Renal cortex interstitium (tissue), 11 donors: ENCODE results near the gene FGGY. TPM values are rescaled to one million over a fixed set of nuclear protein-coding genes. Genes with fewer than 3 reads are reported as not detected.
A peak's percentile ranks its signal among the peaks of the same experiment; 100 is the strongest.
"Not testable (repeated sequence)": the region's sequence is repeated elsewhere in the genome, so short reads cannot be mapped to it uniquely, and the experiment has no call there.

Source experiments
- DNase-seq, 11 donors: peaks; one replicate each; pipeline ENCODE4 v3.0.0-alpha.2; 2013; ENCODE audit warnings: low read depth in 9 of 11, low spot score in 4 of 11; ENCODE audit errors: extremely low read depth in 1 of 11
- polyA plus RNA-seq, 3 donors: library from polyadenylated mRNA; unstranded; fragments of 120-200 nt; gene quantifications; one replicate each; pipeline ENCODE4 v1.2.1, GENCODE V29; 2013; ENCODE audit not compliant: insufficient read length in 3 of 3

FGGY gene
- polyA plus RNA-seq, 3 donors, result 21.4 to 22.1 (median 21.9) TPM

DNA sequence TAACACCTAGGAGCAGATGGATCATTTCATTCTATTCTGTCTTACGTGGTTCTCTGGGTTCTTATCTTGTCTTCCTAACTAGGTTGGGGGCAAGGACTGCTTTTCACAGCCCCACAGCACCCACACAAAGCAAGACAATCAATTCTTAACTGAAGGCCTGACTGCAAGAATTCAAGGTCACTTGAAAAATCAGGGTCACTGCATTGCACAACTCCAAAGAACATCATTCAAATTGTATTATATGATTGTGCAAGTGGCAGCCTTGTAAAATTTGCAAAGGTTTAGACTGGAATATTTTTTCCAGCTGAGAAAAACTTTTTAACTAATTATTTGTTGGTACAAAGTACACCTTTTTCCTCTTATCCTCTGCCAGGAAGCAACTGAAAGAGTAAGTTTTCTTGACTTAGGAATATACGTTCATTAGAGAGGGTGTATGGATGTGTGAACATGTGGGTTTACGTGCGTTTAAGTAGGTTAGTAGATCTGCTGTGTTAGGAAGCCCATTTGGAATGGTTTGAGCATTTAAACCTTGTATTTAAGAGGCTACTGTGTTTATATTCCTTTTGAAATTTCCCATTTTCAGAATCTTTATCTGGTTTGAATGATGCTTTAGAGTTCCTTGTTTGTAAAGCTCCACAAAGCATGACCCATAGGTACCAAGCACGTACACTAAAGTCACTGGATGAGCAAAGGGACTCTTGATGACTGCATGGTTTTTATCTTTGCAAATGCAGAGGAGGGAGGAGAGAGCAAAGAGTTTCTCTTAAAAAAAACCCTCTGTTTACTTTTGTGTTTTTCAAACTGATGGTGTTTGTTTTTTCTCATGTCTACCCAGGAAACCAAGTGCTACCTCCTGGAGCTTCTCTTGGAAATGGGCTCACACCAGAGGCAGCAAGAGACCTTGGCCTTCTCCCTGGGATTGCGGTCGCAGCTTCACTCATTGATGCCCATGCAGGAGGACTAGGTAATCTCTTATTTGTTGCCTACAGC is 214.9 kb downstream of the FGGY start:
- DNase-seq, result no peak

DNA sequence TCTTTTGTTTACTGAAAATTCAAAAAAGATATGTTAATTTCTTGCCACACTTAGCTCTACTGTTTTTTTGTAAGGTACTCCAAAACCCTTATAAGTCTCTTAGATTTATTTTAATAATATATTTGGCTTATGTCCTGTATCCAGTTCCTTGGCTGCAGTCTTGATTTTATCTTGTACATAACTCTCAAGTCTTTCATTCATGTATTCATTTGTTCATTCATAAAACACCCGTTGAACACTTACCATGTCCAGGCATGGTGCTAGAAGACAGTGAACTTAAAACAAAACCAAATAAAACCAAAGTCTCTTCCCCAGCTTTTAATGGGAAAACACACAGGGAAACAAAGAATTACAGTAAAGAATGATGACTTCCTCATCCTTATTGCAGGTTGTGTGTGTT is 215.8 kb downstream of the FGGY start:
- no peak for DNase-seq

DNA sequence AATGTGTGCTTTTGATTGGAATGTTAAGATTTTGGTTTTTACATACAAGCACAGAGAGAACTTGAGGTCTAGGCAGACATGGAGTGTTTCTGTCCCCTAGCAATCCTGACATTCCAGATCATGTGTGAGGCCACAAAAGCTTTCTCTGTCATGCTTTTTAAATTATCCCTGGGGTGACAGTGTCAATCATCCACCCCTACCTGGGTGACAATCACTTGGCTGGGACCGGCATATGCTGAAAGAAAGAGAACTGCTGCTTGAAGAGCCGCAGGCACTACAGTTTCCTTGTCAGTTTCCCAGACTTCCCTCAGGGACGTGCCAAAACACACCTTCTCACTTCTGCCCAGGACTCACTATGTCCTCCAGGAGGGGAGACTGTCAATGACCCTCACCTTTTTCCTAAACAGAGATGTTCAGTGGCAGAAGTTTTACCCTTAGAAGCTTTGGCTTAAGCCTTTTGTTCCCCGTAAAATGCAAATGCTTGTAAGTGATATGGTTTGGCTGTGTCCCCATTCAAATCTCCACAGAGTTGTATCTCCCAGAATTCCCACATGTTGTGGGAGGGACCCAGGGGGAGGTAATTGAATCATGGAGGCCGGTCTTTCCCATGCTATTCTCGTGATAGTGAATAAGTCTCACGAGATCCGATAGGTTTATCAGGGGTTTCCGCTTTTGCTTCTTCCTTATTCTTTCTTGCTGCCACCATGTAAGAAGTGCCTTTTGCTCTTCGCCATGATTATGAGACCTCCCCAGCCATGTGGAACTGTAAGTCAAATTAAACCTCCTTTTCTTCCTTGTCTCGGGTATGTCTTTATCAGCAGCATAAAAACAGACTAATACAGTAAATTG is 217.4 kb downstream of the FGGY start:
- DNase-seq, result no peak

DNA sequence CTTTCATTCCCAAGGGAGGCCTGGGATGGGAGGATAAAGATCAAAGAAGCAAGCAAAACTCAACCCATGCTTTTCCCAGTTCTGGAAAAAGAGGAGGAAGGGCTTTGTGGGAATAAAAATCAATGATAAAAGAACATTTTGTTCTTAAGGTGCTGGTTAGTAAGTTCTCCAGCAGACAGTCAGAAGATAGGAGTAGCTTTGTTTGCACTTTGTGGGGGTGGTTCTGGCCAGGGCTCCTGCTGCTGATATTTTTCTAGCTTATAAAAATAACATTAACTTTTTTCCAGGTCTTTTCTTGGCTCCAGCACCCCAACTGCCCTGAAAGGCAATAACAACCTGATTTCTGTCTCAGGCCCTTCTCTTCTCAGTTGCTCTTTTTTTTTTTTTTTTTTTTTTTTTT is 220.0 kb downstream of the FGGY start:
- DNase-seq, result no peak

DNA sequence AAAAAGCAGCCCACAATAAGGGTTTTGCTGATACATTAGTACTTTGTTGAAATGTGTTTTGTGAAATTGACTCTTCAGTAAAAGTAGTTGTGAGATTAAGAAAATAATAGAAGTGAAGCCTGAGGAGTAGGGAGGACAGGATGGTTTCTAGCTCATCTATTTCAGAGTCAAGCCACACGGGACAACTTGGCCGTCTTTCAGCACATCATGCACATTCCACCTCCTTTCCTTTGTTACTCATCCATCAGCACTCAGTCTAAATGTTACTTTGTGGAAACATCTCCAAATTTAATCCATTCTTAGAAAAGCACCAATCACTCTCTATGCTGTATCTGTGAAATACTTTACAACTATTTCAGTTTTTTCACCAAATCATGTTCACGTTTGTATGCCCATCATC is 223.3 kb downstream of the FGGY start:
- DNase-seq, result no peak

DNA sequence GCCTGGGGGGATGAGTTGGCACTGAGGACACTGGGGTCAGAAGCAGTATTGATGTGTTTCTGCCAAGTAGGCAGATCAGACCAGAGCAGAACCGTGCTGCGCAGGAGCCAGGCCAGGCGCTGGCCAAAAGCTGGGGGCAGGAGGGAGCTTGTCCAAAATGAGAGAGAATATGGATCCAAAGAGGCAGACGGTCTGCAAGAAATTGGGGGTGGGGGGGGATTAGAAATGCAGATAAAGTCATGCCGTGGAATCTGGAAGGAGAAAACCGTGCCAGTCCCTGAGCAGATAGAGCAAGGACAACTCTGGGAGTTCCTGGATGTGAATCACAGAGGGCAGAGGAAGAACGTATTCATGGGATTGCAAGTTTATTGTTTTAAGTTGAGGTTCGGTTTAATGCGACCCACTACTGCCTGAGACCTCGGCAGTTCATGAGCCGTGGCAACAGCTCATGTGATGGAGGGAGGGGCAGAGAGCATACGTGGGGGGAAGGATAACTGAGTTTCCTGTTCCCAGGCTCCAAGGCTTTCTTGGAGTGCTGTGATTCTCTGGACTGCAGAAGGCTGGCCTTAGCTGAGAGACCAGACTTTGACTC is 224.0 kb downstream of the FGGY start:
- DNase-seq, result peak in 8 of 11 donors; percentile 44 to 78 (median 66)

DNA sequence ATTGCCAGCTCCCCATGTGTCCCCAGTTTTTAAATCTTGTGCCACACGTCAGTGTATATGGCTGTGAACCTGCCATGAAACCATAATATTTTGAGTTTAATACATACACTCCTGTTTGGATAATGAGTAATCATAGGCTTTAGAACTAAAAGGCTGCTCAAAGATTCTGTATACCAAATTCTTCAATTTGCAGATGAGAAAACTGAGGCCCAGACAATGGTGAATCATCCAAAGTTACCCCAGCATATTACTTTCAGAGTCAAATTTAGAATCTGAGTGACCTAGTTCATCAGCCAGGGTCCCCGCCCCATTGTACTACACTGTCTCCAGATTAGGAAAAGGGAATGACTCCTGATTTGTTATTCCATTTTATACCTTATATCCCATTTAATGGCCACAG is 224.6 kb downstream of the FGGY start:
- DNase-seq, result no peak

DNA sequence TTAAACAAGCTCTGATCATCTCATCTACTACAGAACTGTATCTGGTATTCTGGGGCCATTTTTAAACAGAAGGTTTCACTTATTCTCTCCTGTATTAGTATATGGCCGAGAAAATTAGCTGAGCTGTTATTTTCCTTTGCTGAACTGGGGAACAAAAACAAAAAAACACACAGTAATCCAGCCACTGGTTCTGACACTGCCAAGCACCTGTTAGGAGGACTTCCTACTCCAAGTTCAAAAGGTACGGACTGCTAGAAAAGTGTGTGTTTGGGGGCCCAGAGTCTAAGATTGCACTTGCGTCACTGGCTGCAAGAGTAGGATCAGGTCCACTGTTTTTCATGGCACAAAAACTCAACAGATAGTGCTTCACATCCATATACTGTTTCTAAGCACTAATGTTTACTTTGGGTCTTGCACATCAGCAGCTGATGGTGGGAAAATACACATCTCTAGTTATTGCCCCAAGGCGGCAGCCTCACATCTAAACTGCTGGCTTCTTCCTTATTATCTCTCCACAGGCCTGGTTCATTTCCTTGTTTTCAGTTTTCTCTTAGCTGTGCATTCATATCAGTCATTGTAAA is 226.1 kb downstream of the FGGY start:
- DNase-seq, result no peak

DNA sequence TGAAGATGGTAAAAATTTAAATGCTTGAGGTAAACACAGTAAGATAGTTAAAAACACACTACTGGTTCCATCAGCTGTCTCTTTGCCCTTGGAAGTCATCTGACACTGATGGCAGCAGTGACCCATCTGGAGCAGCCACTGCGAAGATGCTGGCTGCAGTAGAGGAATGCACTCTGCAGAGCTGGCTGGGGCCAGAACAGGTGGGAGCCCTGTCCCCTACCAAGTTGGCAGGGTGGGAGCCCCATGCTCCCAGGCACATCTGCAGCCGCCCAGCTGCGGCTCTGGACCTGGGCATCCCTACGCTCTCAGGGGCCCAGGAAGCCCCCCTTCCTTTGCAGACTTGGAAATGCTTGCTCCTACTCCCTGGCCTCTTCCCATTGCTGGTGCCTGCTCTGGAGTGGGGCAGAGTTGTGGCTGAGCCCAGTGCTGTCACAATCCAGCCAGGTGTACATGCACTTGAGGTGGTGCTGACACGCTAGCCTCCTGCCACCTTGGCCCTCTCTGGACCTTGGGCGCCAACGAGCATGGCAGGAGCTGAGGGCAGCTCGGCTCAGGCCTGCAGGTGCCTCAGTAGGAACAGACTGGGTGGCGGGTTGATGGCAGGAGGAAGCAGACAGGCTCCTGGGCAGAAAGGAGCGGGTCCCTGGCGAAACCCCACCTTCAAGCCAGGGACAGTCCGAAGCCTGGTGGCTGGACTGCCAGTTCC is 227.0 kb downstream of the FGGY start:
- no peak for DNase-seq

DNA sequence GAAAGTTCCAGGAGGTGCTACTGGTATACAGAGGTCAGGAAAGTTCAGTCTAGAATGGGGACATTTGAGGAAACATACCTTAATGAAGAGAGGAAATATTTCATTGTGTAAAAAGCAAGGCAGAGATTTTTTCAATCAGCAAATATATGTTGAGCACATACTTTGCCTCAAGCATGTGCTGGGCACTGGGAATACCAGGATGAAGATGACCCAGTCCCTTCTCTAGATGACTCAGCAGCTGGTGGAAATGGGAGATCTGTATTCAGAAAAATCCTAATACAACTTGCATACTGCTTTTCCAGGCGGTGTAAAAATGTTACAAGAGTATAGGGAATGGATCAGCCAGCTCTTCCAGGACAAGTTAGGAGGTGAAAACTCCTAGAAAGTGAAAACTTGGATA is 229.3 kb downstream of the FGGY start:
- DNase-seq, result no peak

DNA sequence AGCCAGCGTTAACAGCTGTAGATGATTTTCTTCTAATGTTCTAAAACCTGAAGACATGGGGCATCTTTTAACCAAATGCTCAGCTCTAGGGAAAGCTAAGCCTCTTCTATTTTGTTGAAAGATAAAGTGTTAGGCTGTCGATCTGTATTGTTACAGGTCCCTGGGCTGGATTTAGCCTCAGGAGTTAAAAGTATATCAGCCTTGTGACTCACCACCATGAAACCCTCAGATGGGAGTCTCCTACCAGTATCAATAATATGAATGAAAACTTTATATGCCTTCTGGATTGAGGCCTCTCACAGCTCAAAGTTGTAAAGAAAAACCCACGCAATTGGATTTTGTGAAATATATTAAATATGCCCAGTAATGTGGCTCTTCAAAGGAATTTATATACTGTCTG is 231.6 kb downstream of the FGGY start:
- DNase-seq, result no peak

DNA sequence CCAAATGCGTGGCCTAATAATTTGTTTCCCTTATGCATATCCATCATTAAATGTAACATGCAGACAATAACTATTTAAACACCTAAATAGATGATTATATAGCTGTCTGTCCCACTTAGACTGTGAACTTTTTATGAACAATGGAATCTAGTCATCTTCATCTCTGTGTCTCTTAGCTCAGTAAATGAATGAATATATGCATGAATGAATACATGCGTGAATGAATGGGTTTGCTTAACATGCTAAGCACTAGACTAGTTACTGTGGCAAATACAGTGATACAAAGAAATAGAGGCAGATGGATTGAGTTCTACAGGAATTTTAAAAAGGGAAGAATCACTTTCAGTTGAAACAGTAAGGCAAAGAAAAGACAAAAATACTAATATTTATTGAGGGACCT is 232.0 kb downstream of the FGGY start:
- DNase-seq, result no peak

DNA sequence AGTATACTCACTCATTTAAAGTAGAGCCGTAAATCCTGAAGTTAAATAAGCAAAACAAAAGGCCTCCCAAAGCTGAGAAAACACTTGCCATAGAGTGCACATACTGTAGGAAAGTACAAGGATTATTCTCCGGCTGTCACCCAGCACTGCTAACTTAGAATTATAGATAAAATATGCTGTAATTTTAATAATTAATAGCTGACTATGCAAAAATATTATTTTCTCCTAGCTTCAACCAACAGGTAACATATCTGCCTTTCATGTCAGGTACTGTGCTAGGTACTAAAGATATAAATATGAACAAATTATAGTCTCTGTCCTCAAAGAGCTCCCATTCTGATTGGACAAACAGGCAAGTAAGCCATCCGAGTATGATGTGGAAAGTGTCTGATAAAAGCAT is 233.2 kb downstream of the FGGY start:
- DNase-seq, result no peak

DNA sequence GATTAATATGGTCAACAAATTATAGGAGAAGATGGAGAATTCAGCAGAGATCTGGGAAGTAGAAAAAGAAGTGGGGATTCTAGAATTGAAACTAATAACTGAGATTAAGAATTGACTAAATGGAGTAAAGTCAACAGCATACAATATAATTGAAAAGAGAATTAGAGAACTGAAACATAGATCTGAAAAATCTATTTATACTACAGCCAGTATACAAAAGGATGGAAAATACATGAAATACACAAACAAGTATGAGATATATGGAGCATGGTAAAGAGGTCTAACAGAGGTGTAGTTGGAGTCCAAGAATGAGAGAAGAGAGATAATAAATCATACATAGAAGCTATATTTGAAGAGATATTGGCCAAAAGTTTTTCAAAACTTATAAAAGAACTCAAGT is 235.2 kb downstream of the FGGY start:
- DNase-seq, result no peak

DNA sequence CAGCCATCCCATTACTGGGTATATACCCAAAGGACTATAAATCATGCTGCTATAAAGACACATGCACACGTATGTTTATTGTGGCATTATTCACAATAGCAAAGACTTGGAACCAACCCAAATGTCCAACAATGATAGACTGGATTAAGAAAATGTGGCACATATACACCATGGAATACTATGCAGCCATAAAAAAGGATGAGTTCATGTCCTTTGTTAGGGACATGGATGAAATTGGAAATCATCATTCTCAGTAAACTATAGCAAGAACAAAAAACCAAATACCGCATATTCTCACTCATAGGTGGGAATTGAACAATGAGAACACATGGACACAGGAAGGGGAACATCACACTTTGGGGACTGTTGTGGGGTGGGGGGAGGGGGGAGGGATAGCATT is 241.6 kb downstream of the FGGY start:
- not testable (repeated sequence) for DNase-seq

DNA sequence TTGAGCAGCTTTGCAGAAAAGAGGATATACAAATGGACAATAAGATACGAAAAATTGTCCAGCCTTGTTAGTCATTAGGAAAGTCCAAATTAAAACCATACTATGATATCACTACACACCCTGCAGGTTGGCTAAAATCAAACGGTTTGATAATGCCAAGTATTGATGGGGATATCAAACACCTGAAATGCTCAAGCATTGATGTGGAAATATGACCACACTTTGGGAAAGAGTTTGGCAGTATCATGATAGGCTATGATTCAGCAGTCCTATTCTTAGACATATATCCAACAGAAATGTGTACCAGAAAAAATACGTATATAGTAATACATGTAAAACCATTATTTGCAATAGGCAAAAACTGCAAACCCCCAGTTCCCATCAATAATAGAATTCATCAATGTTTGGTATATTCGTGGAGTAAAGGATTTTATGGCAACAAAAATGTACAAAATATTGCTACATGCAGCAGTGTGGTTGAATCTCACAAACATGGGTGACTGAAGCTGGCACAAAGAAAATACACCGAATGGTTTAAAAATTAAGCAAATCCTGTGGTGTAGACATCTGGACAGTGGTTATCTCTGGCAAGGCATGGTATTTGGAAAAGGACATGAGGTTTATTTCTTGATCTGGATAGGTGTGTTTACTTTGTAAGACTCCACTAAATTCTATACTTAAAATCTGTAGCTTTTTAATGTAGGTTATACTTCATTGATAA is 243.2 kb downstream of the FGGY start:
- DNase-seq, result no peak

DNA sequence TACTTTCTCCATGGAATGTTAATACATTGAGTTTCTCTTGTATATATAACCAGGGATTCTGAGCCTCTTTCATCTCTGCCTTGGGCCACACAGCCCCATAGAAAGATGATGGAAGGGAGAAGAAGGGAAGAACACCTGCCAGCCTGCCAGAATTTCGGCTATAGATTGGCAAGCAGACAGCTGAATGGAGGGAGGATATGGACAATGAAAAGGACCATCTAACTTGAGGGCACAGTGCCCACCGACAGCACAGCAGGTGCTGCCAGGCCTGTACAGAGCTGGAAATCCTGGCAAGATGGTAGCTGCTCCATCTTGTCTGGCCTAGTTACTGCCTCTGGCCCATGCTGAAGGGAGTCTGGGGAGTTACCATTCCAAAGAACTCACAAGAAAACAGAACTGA is 244.3 kb downstream of the FGGY start:
- no peak for DNase-seq

DNA sequence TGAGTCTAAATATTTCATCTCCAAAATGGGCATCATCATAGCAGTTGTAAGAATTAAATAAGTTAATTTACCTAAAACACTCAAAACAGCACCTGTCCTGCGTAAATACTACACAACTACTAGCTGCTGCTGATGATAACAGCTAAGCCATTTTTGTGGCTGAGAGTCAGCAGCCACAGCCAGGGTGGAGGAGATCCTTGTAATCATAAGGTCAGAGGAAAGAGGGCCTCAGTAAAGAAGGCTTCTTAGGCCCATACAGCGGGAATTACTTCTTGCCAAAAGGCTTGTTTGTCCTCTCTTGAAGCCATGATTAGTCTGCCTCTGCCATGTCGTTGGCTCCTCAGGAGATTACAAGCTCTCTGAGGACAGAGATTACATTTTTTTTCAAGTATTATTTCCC is 245.0 kb downstream of the FGGY start:
- no peak for DNase-seq
